K562 (cell line): ENCODE results near the gene YJU2. TPM values are rescaled to one million over a fixed set of nuclear protein-coding genes. Genes with fewer than 3 reads are reported as not detected.
A peak's percentile ranks its signal among the peaks of the same experiment; 100 is the strongest.

ENCODE experiments used
- E2F5 ChIP-seq: sonication (generic); formaldehyde crosslinking; IDR thresholded peaks from 2 replicates; pipeline ENCODE4 v1.8.0; 2022; ENCODE audit warnings: mild to moderate bottlenecking, missing genetic modification reagents
- FOXJ3 ChIP-seq: sonication (generic); formaldehyde crosslinking; IDR thresholded peaks from 2 replicates; pipeline ENCODE4 v1.4.0; 2020; ENCODE audit warnings: mild to moderate bottlenecking, missing genetic modification reagents
- KDM1A ChIP-seq, 2 experiments: fragments of 450-650 bp; IDR thresholded peaks; 2 replicates each; pipeline ENCODE4 v1.6.1; 2016; ENCODE audit warnings: mild to moderate bottlenecking in 2 of 2
- NCOA6 ChIP-seq: fragments of 450-650 bp; IDR thresholded peaks from 2 replicates; pipeline ENCODE4 v1.6.1; 2017; ENCODE audit warnings: mild to moderate bottlenecking
- NR1H2 ChIP-seq: sonication (generic); formaldehyde crosslinking; IDR thresholded peaks from 2 replicates; pipeline ENCODE4 v1.4.0; 2020; ENCODE audit warnings: mild to moderate bottlenecking, missing genetic modification reagents
- PKNOX1 ChIP-seq: fragments of 450-650 bp; IDR thresholded peaks from 2 replicates; pipeline ENCODE4 v1.6.1; 2016
- POLR2H ChIP-seq: IDR thresholded peaks from 2 replicates; pipeline ENCODE4 v1.6.1; 2016; ENCODE audit warnings: missing genetic modification characterization, low read depth, mild to moderate bottlenecking, control low read depth, missing compliant biosample characterization, moderate library complexity
- RBM14 ChIP-seq: fragments of 200-400 bp; formaldehyde crosslinking; IDR thresholded peaks from 2 replicates; pipeline ENCODE4 v1.6.1; 2018; ENCODE audit warnings: low read depth, mild to moderate bottlenecking, low read length, moderate library complexity, borderline replicate concordance; ENCODE audit not compliant: insufficient read depth
- SETDB1 ChIP-seq: IDR thresholded peaks from one replicate; pipeline ENCODE4 v1.6.1; 2012; ENCODE audit warnings: low read length, control low read depth, inconsistent platforms
- ZBTB2 ChIP-seq: fragments of 450-650 bp; IDR thresholded peaks from 2 replicates; pipeline ENCODE4 v1.6.1; 2016; ENCODE audit warnings: antibody characterized with exemption
- ZFP91 ChIP-seq: sonication (generic); formaldehyde crosslinking; IDR thresholded peaks from 2 replicates; pipeline ENCODE4 v1.8.0; 2022; ENCODE audit warnings: mild to moderate bottlenecking, missing genetic modification reagents
- ZNF174 ChIP-seq: fragments of 250-450 bp; sonication (Bioruptor Pico); IDR thresholded peaks from 2 replicates; pipeline ENCODE4 v1.4.0; 2020; ENCODE audit warnings: mild to moderate bottlenecking
- ZNF384 ChIP-seq: IDR thresholded peaks from 2 replicates; pipeline ENCODE4 v1.6.1; 2012; ENCODE audit warnings: low read depth, low read length, improper control_type of control experiment
- polyA plus RNA-seq, 8 experiments: library from polyadenylated mRNA; depleted of rRNA in 4 of 8; stranded (reverse) in 5 of 8; unstranded in 3 of 8; fragments of >200 nt; fragmentation: Nextera tagmentation in 2 of 8; fragmentation: Illumina TruSeq in 1 of 8; extraction: Ambion mirVana in 2 of 8; extraction: Trizol in 1 of 8; gene quantifications; 2 replicates each; pipeline versions ENCODE4 v1.2.1 to v1.2.3, GENCODE V29; 2011 to 2014; ENCODE audit warnings: inconsistent platforms in 1 of 8, missing spikeins in 1 of 8
- total RNA-seq, 7 experiments: library from RNA; depleted of rRNA in 6 of 7; stranded (reverse); fragments of >200 nt in 6 of 7; fragmentation: Illumina TruSeq in 2 of 7; extraction: Trizol in 2 of 7; gene quantifications; 2 replicates each; pipeline versions ENCODE4 v1.2.1 to v1.2.3, GENCODE V29; 2011 to 2021; ENCODE audit warnings: low replicate concordance in 1 of 7
- TF ChIP-seq, protein P1 (sequence below): sonication (generic); formaldehyde crosslinking; IDR thresholded peaks from 2 replicates; pipeline ENCODE4 v1.9.0; 2022; ENCODE audit warnings: mild to moderate bottlenecking, missing genetic modification reagents
- TF ChIP-seq, protein P2 (sequence below): fragments of 250-450 bp; sonication (Bioruptor Pico); IDR thresholded peaks from 2 replicates; pipeline ENCODE4 v1.8.0; 2022; ENCODE audit warnings: inconsistent platforms, mild to moderate bottlenecking, moderate library complexity, borderline replicate concordance
- TF ChIP-seq, protein P3 (sequence below), 2 experiments: fragments of 450-650 bp; conservative IDR thresholded peaks; 2 replicates each; pipeline ENCODE4 v1.6.1; 2017; ENCODE audit warnings: mild to moderate bottlenecking in 2 of 2, moderate library complexity in 2 of 2

Gene YJU2
- total and polyA plus RNA-seq, 9 of the 15 experiments (the other 6 are each of a cell fraction or from before 2014, with no cell fraction given) = 0.41 to 34.9 (median 19.3) TPM

DNA sequence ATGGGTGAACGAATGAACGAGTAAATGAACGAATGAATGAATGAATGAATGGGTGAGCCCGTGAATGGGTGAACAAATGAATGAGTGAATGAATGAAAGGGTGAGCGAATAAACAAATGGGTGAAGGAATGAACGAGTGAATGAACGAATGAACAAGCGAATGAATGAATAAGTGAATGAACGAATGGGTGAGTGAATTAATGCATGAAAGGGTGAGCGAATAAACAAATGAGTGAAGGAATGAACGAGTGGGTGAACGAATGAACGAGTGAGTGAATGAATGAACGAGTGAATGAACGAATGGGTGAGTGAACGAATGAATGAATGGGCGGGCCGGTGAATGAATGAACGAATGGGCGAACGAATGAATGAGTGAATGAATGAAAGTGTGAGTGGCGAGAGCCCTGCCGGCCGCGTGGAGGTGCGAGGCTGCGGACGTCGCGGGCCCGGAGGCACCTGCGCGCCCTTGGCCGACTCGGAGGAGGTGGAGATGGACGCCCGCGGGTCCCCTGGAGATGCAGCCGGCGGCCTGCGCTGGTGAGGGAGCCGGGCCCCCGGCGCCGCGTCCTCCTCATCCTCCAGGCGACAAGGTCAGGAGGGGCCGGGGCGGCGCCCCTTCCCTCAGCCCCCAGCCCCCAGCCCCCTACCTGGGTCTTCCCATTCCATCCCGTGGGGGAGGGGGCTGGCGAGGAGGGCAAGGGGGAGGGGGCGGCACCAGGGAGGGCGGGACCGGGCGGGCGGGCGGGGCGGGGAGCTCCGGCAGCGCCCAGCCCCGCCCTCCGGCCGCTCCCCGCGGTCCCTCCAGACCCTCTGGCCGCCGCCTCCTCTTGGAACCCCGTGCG, 49.0 kb upstream of the YJU2 start (continued):
- TF ChIP-seq PKNOX1 (no peak), FOXJ3 (no peak), ZNF174 (CRISPR knock-in tag) (no peak), KDM1A (IDR thresholded peaks at IDR 0.05) (peak in 1 of 2 experiments; percentile 51; a peak in 2 of 4 replicates), ZBTB2 (peak; percentile 46; the same call in 1 of the 2 replicates), NR1H2 (CRISPR knock-in tag) (no peak), POLR2H (tag) (no peak), SETDB1 (no peak), NCOA6 (no peak), ZFP91 (0 out of 2 replicates have a peak, but pooled peaks have one; percentile 60), RBM14 (no peak), ZNF384 (no peak), E2F5 (CRISPR knock-in tag) (peak; percentile 80; the same call in 1 of the 2 replicates)
- TF ChIP-seq, protein P1, sequence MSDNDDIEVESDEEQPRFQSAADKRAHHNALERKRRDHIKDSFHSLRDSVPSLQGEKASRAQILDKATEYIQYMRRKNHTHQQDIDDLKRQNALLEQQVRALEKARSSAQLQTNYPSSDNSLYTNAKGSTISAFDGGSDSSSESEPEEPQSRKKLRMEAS (CRISPR knock-in tag) = peak; percentile 97
- TF ChIP-seq, protein P2, sequence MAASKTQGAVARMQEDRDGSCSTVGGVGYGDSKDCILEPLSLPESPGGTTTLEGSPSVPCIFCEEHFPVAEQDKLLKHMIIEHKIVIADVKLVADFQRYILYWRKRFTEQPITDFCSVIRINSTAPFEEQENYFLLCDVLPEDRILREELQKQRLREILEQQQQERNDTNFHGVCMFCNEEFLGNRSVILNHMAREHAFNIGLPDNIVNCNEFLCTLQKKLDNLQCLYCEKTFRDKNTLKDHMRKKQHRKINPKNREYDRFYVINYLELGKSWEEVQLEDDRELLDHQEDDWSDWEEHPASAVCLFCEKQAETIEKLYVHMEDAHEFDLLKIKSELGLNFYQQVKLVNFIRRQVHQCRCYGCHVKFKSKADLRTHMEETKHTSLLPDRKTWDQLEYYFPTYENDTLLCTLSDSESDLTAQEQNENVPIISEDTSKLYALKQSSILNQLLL (CRISPR knock-in tag) = no peak
- TF ChIP-seq, protein P3, sequence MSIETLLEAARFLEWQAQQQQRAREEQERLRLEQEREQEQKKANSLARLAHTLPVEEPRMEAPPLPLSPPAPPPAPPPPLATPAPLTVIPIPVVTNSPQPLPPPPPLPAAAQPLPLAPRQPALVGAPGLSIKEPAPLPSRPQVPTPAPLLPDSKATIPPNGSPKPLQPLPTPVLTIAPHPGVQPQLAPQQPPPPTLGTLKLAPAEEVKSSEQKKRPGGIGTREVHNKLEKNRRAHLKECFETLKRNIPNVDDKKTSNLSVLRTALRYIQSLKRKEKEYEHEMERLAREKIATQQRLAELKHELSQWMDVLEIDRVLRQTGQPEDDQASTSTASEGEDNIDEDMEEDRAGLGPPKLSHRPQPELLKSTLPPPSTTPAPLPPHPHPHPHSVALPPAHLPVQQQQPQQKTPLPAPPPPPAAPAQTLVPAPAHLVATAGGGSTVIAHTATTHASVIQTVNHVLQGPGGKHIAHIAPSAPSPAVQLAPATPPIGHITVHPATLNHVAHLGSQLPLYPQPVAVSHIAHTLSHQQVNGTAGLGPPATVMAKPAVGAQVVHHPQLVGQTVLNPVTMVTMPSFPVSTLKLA (conservative IDR thresholded peaks at IDR 0.05) = no peak
